ENCODE data around the gene SREBF2.

Gene SREBF2

DNA sequence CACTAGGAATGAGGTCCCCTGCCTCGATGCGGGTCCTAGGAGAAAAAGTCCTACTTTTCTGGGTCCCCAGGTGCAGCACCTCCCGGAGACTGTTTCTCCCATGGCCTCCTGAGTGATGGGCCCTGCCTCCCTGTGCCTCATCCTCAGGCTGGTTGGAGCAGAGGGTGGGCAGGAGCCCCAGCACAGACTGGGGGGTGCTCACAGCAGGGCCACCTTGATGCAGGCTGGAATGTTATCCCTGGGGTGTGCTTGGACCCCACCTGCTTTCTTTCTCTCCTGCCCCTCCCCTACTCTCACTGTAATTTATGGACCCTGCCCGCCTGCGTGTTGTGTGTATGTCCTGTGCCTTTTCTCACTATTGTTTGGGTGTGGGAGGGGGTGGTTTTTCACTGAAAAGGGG, 73.9 kb downstream of the SREBF2 start:
- TF ChIP-seq, protein P1, sequence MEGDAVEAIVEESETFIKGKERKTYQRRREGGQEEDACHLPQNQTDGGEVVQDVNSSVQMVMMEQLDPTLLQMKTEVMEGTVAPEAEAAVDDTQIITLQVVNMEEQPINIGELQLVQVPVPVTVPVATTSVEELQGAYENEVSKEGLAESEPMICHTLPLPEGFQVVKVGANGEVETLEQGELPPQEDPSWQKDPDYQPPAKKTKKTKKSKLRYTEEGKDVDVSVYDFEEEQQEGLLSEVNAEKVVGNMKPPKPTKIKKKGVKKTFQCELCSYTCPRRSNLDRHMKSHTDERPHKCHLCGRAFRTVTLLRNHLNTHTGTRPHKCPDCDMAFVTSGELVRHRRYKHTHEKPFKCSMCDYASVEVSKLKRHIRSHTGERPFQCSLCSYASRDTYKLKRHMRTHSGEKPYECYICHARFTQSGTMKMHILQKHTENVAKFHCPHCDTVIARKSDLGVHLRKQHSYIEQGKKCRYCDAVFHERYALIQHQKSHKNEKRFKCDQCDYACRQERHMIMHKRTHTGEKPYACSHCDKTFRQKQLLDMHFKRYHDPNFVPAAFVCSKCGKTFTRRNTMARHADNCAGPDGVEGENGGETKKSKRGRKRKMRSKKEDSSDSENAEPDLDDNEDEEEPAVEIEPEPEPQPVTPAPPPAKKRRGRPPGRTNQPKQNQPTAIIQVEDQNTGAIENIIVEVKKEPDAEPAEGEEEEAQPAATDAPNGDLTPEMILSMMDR (IDR thresholded peaks at IDR 0.05; ENCODE audit: insufficient read depth, low read depth, low read length, missing control alignments), result no peak
- no peak for DNase-seq (ENCODE audit: low read depth)
- no peak overlapping the region for H3K4me3 ChIP-seq (ENCODE audit: low read depth, low read length)

DNA sequence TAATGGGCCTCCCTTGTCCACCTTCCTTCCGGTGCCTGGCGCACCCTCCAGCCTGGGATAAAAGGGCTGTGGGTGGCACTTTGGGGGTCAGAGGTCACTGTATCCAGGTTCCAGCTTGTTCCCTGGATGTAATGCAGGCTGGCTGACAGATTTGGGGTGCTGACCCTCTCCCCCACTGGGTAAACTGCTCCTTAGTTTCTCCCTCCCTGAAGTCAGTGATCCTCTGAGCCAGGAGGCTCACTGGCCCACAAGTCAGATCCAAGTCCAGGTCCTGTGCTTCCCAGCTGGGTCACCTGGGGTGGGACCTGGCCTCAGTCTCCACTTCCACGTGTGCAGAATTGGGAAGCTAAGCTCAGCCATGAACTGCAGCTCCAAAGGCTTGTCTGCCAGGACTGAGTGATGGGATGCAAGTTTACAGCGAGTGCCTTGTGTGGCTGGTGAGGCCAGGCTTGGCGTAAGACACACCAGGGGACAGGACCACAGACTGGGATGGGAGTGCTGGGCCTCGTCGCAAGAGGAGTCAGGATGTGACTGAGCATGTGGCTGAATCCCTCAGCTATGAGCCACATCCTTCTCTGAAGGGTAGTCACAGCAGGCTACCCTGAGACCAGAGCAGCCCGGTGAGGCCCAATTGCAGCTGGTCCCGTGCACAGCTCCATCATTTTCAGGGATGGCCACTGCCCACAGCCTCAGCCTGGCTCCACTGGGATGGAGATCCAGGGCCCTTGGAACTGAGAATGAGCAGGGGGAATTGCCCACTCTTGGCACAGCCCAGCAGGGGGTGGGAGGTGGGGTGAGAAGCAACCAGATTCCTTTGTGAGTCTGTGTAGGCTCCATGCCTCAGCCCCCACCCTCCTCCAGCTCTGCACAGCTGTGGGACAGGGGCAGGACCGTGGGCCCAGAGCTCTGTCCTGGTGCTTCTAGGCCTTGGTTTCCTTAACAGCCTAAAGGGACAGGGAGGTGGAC, 74.8 kb downstream of the SREBF2 start:
- TF ChIP-seq, protein P1 (IDR thresholded peaks at IDR 0.05; ENCODE audit: insufficient read depth, low read depth, low read length, missing control alignments), result no peak
- H3K4me3 ChIP-seq (ENCODE audit: low read depth, low read length), result no peak overlapping the region
- DNase-seq (ENCODE audit: low read depth), result no peak

DNA sequence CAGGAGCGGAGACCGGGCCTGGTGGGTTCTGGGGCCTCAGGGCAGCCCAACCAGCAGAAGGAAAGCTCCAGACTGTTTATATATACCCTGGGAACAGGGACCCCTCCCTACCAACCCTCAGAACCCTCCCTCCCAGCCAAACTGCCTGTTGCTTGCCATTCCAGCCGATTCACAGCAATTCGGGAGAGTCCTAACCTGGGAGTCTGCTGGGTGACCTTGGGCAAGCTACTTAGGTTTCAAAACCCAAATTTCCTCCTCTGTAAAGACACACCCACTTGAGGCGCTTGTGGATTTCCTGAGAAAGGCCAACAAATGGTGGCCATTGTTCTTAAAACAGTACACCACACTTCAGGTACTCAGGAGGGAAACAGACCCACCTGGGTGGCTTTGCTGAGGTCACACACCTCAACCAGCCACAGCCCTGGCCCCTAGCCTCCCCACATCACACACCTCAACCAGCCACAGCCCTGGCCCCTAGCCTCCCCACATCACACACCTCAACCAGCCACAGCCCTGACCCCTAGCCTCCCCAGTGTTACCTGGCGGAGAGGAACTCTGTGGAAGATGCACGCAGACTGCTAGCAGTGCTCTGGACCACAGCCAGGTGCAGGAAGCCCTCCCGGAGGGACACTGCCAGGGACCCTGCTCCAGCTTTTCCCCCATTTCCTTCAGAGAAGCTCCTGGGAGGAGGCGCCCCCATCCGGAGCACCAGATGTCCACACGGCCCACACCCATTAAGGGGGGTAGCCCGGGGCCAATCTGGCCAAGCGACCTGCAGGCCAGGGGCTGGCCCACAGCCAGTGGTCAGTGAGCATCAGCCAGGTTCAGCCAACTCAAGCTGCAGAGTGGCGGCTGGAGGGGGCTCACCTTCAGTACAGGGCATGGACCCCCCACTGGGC, 75.8 kb downstream of the SREBF2 start:
- no peak overlapping the region for H3K4me3 ChIP-seq (ENCODE audit: low read depth, low read length)
- TF ChIP-seq, protein P1 (IDR thresholded peaks at IDR 0.05; ENCODE audit: insufficient read depth, low read depth, low read length, missing control alignments), result no peak
- no peak for DNase-seq (ENCODE audit: low read depth)

DNA sequence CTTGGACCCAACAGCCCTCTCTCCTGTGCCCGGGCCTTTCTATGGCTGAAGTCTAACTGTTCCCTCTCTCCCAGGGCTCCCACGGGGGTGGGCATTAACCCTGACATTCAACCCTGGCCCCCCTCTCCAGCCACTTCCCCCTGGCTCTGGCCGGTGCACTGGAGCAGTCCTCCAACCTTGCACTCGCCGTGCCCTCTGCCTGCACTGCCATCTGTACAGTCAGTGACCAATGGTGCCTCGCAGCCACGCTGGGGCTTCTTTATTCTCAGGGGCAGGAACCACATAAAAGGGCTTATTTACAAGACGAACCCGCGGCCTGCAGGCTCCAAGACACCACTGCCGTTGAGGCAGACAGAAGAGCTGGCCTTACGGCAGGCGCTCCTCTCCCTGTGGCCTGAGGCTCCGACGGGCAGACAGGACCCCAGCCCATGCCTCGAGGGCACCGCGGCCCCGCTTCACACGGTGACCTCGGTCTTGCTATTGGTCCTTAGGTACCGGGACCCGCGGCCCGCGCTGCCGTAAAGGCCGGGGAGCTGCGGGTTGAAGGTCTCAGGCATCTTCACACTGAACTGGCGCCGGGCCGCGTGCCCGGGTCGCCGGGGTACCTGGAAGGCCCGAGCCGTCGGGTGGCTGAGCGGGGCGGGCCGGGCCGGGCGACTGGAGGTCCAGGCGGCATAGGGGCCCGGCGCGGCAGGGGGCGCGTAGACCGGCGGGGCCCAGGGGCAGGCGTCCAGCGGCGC, 76.6 kb downstream of the SREBF2 start:
- TF ChIP-seq, protein P1 (IDR thresholded peaks at IDR 0.05; ENCODE audit: insufficient read depth, low read depth, low read length, missing control alignments), result no peak
- DNase-seq (ENCODE audit: low read depth), result no peak
- no peak overlapping the region for H3K4me3 ChIP-seq (ENCODE audit: low read depth, low read length)

DNA sequence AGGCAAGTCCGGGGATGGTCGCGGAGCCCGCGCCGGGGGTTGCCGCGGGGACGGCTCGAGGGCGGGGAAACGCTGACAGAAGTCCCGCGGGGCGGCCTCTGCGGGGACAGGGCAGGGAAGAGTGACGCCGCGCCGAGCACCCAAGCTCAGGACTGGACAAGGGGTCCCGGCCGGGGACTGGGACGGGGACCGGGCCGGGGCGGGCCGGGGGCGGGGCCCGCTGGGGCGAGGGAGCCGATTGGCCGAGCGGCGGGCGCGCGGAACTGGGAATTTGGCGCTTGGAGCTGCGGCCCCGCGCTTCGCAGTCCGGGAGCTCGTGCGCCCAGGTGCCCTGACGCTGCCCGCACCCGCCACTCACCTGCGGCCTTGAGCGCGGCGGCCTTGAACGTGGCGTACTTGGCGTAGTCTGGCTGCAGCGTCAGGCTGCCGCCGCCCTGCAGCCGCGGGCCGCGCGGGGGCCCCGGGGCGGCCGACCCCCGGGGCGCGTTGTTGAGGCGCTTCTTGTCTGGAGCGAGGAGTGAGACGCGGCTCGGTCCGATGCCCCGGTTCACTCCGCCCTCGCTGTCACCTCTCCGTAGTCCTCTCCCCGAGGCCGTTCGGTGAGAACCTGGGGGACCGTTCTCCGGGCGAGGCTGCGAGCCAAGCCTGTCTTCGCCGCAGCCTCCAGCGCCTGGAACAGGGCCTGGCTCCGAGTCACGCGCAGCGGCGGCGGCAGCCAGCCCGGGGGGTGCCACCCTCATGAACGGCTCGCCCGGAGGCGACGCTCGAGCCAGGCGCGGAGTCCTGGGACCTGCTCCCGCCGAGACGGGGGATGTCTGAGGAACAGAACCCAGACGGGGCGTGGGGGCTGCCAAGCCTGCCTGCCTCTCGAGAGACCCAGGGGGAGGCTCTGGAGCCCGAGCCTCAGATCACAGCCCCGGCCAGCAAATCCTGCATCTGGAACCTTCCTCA, 77.4 kb downstream of the SREBF2 start:
- H3K4me3 ChIP-seq (ENCODE audit: low read depth, low read length), result no peak overlapping the region
- TF ChIP-seq, protein P1 (IDR thresholded peaks at IDR 0.05; ENCODE audit: insufficient read depth, low read depth, low read length, missing control alignments), result no peak
- DNase-seq (ENCODE audit: low read depth), result no peak

All from GM12865 (cell line).